B cell (primary cell): ENCODE measurements around the gene MAPKAP1. TPM values are rescaled to one million over a fixed set of nuclear protein-coding genes. Genes with fewer than 3 reads are reported as not detected.

Experiments used
- ATAC-seq: fragments of 200-7000 bp; cut with Tn5 transposase; one replicate; pipeline ENCODE4 v1.10.0; 2021; ENCODE audit warnings: low read depth, mild to moderate bottlenecking, moderate number of reproducible peaks, moderate library complexity
- CTCF ChIA-PET: fragments of 350-600 bp; sonication (Branson Sonifier 250); formaldehyde crosslinking; loops from one replicate; lab custom pipeline; 2021; ENCODE audit warnings: antibody characterized with exemption, inconsistent platforms; lab: Charles Lee
- POLR2A ChIA-PET: fragments of 350-600 bp; sonication (Branson Sonifier 250); formaldehyde crosslinking; loops from one replicate; lab custom pipeline; 2021; ENCODE audit warnings: antibody characterized with exemption; lab: Charles Lee
- DNase-seq: peaks from one replicate; pipeline ENCODE4 v3.0.0; 2013
- H2AFZ ChIP-seq: 2 replicates; pipeline ENCODE4 v1.6.1; 2012; ENCODE audit warnings: mild to moderate bottlenecking, low read depth, low read length; ENCODE audit not compliant: insufficient read depth, poor library complexity, severe bottlenecking
- H3K27ac ChIP-seq, 2 donors: 1 replicate in 1 of 2; 2 replicates in 1 of 2; pipeline ENCODE4 v1.5.1; 2012 to 2013; ENCODE audit warnings: low read length in 2 of 2, mild to moderate bottlenecking in 2 of 2, moderate library complexity in 1 of 2
- H3K27me3 ChIP-seq, 4 experiments: fragments of 200-600 bp in 1 of 4; sonication (generic) in 1 of 4; replicated peaks in 1 of 4; 1 replicate in 2 of 4; 2 replicates in 2 of 4; pipeline versions ENCODE4 v1.6.1 to v1.7.0; 2013 to 2016; ENCODE audit warnings: low read length in 3 of 4, mild to moderate bottlenecking in 2 of 4, mixed read lengths in 1 of 4, moderate library complexity in 1 of 4; ENCODE audit not compliant: insufficient read depth in 4 of 4, control insufficient read depth in 3 of 4; ENCODE audit errors: control extremely low read depth in 1 of 4
- H3K36me3 ChIP-seq, 2 experiments: replicated peaks in 1 of 2; 1 replicate in 1 of 2; 2 replicates in 1 of 2; pipeline versions ENCODE4 v1.6.1 to v1.7.1; 2013; ENCODE audit warnings: low read length in 1 of 2; ENCODE audit not compliant: insufficient read depth in 2 of 2, control insufficient read depth in 1 of 2; ENCODE audit errors: control extremely low read depth in 1 of 2, extremely low read depth in 1 of 2
- H3K4me1 ChIP-seq, 2 donors: fragments of 200-600 bp in 1 of 2; sonication (generic) in 1 of 2; 1 replicate in 1 of 2; 2 replicates in 1 of 2; pipeline versions ENCODE4 v1.5.1 to v1.6.1; 2013 to 2017; ENCODE audit warnings: low read length in 2 of 2; ENCODE audit not compliant: control insufficient read depth in 2 of 2, insufficient read depth in 2 of 2
- H3K4me2 ChIP-seq: replicated peaks from 2 replicates; pipeline ENCODE3; 2012; ENCODE audit warnings: mild to moderate bottlenecking, low read depth, low read length; ENCODE audit not compliant: poor library complexity, severe bottlenecking
- H3K4me3 ChIP-seq, 5 experiments: fragments of 200-600 bp in 1 of 5; sonication (generic) in 1 of 5; 1 replicate in 3 of 5; 2 replicates in 2 of 5; pipeline versions ENCODE4 v1.5.1 to v1.7.0; 2011 to 2016; ENCODE audit warnings: low read length in 4 of 5, mild to moderate bottlenecking in 4 of 5, low read depth in 2 of 5, control low read depth in 1 of 5, moderate library complexity in 1 of 5; ENCODE audit not compliant: insufficient read depth in 1 of 5; ENCODE audit errors: control extremely low read depth in 1 of 5, extremely low read depth in 1 of 5
- H3K79me2 ChIP-seq: fragments of 200-600 bp; sonication (generic); one replicate; pipeline ENCODE4 v1.6.0; 2016; ENCODE audit warnings: low read length; ENCODE audit not compliant: control insufficient read depth, insufficient read depth
- H3K9ac ChIP-seq: fragments of 200-600 bp; sonication (generic); 2 replicates; pipeline ENCODE4 v1.6.1; 2017; ENCODE audit warnings: mild to moderate bottlenecking, low read length, moderate library complexity
- H3K9me3 ChIP-seq, 3 donors: one replicate each; pipeline versions ENCODE4 v1.6.1 to v1.7.1; 2013; ENCODE audit warnings: low read length in 2 of 3; ENCODE audit not compliant: control insufficient read depth in 2 of 3, insufficient read depth in 1 of 3; ENCODE audit errors: control extremely low read depth in 1 of 3
- H4K20me1 ChIP-seq: 2 replicates; pipeline ENCODE4 v1.6.0; 2012; ENCODE audit warnings: mild to moderate bottlenecking, low read length; ENCODE audit not compliant: insufficient read depth, control insufficient read depth, poor library complexity, severe bottlenecking
- H3K27ac Mint-ChIP-seq: one replicate; pipeline ENCODE4 v1.8.0; 2021; ENCODE audit warnings: mixed read lengths
- H3K27me3 Mint-ChIP-seq: one replicate; pipeline ENCODE4 v1.8.0; 2021; ENCODE audit warnings: mixed read lengths
- H3K4me1 Mint-ChIP-seq: one replicate; pipeline ENCODE4 v1.8.0; 2021; ENCODE audit warnings: mixed read lengths
- H3K4me3 Mint-ChIP-seq: one replicate; pipeline ENCODE4 v1.8.0; 2021; ENCODE audit warnings: mixed read lengths
- H3K9me3 Mint-ChIP-seq: one replicate; pipeline ENCODE4 v1.8.0; 2022; ENCODE audit warnings: mixed read lengths; ENCODE audit not compliant: insufficient read depth
- EZH2 ChIP-seq: IDR thresholded peaks from 2 replicates; pipeline ENCODE4 v1.6.1; 2012; ENCODE audit warnings: borderline replicate concordance, low read depth, mild to moderate bottlenecking, moderate library complexity, low read length; ENCODE audit not compliant: insufficient read depth, poor library complexity, severe bottlenecking
- WGBS: methylation state at CpG from one replicate; pipeline ENCODE4 v1.1.5; 2013; ENCODE audit warnings: missing lambda C conversion rate; ENCODE audit not compliant: insufficient coverage; 5-methylcytosine and 5-hydroxymethylcytosine counted together
- intact Hi-C: fragments of 100-400 bp; cut with micrococcal nuclease; formaldehyde crosslinking; loops from one replicate; pipeline ENCODE4 v1.10.0; 2022
- polyA plus RNA-seq: library from polyadenylated mRNA; depleted of rRNA; stranded (reverse); fragments of >200 nt; gene quantifications from 2 replicates; pipeline ENCODE4 v1.2.3, GENCODE V29; 2012
- total RNA-seq, 2 donors: library from RNA; stranded (reverse); fragments of 120-200 nt in 1 of 2; gene quantifications; 1 replicate in 1 of 2; 2 replicates in 1 of 2; pipeline versions ENCODE4 v1.2.3 to v1.2.4, GENCODE V29; 2013 to 2022
- TF ChIP-seq, protein P1 (sequence below): fragments of 200-600 bp; IDR thresholded peaks from one replicate; pipeline ENCODE4 v1.8.0; 2022; ENCODE audit warnings: antibody characterized with exemption, mild to moderate bottlenecking

The MAPKAP1 gene
- total and polyA plus RNA-seq, 2 donors (not counting 1 experiment from before 2014, with no cell fraction given): 51.6 to 62.4 TPM

DNA sequence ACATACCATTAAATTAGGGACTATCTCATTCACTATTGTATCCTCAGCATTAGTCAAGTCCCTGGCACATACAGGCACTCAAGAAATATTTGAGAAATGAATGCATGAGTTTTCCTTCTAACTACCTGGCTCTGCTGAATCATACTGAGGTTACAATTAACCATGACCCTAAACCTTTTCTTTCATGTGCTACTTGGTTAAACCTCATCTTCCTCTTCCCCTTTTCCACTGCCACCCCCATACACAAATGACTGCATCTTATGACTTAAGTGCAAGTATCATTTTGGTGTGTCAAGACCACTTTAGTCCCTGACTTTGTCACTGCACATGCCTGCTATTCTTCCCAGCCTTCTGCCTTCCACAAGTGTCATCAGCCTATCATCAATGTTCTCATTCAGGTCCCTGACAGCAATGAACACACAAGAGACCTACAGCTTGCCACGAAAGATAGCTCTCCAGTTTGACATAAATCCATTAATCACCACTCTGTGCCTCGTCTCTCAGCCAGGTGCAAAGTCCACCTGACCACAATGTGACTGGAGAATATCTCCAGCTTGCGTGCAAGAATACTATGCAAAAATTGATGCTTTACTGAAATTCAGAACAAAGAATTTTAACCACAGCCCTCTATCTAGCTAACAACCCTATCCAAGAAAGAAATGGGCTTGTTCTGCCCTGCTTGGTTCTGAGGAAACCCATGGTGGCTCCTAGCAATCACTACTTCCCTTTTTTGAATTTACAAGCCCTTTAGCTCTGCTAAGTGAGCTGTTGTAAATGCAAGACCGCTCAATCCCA is 74.5 kb downstream of the MAPKAP1 start:
- TF ChIP-seq EZH2: no peak
- TF ChIP-seq, protein P1, sequence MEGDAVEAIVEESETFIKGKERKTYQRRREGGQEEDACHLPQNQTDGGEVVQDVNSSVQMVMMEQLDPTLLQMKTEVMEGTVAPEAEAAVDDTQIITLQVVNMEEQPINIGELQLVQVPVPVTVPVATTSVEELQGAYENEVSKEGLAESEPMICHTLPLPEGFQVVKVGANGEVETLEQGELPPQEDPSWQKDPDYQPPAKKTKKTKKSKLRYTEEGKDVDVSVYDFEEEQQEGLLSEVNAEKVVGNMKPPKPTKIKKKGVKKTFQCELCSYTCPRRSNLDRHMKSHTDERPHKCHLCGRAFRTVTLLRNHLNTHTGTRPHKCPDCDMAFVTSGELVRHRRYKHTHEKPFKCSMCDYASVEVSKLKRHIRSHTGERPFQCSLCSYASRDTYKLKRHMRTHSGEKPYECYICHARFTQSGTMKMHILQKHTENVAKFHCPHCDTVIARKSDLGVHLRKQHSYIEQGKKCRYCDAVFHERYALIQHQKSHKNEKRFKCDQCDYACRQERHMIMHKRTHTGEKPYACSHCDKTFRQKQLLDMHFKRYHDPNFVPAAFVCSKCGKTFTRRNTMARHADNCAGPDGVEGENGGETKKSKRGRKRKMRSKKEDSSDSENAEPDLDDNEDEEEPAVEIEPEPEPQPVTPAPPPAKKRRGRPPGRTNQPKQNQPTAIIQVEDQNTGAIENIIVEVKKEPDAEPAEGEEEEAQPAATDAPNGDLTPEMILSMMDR: no peak
- peaks cover 14% of the 10 kb centered on the region for H4K20me1 ChIP-seq
- Mint-ChIP-seq H3K27ac (peak overlapping the region; percentile 77), H3K4me1 (peaks cover 80% of the 10 kb centered on the region), H3K4me3 (peak overlapping the region; percentile 63), H3K27me3 (no peaks in the 10 kb centered on the region), H3K9me3 (no peaks in the 10 kb centered on the region)
- no peaks in the 10 kb centered on the region for H3K36me3 ChIP-seq
- peaks cover 86 to 88% of the 10 kb centered on the region in 2 donors for H3K4me1 ChIP-seq
- H3K9ac ChIP-seq: peak overlapping the region; percentile 8
- H3K79me2 ChIP-seq: peaks cover 79% of the 10 kb centered on the region
- CTCF ChIA-PET: interaction anchor here (0.7 to 2.0 kb wide), 11 partner anchors 13 to 225 kb away, joined by 3 to 18 read pairs (median 4); partner anchors contain the start of gene MAPKAP1
- no peaks in the 10 kb centered on the region for H3K9me3 ChIP-seq
- H3K27ac ChIP-seq: peak overlapping the region; percentile 52 to 66
- POLR2A ChIA-PET: interaction anchor here (1.3 kb wide), 1 partner anchor 75 kb away, joined by 6 read pairs; the partner anchor contains the start of gene MAPKAP1
- no CpG with 5 or more reads among the region's 4 CpGs for WGBS
- intact Hi-C loops: loop anchor here (1.0 to 5.0 kb wide), 6 partner anchors 14 to 190 kb away; partner anchors contain the start of genes MAPKAP1 and PBX3
- ATAC-seq (peak; percentile 71), DNase-seq (peak; percentile 82)
- H3K27me3 ChIP-seq: no peaks in the 10 kb centered on the region
- no peak overlapping the region for H2AFZ ChIP-seq
- H3K4me2 ChIP-seq: peak overlapping the region; percentile 59
- H3K4me3 ChIP-seq: peak overlapping the region in 3 of 5 experiments; percentile 1 to 23 (median 2)
